GM12878 (cell line): ENCODE data around the gene MACROD2. TPM values are rescaled to one million over a fixed set of nuclear protein-coding genes. Genes with fewer than 3 reads are reported as not detected.

Source experiments
- ATAC-seq: fragments of 200-7000 bp; cut with Tn5 transposase; 3 replicates; pipeline ENCODE4 v1.9.1; 2020; ENCODE audit warnings: mild to moderate bottlenecking, moderate library complexity
- BruUV-seq: library from RNA; stranded (reverse); fragments of 400-500 nt; replicated peaks from 2 replicates; lab custom pipeline; 2021; lab: Mats Ljungman, UMichigan
- CTCF ChIA-PET: fragments of 300-600 bp; sonication (Branson Sonifier 250); formaldehyde crosslinking; extraction: SDS; loops from one replicate; lab custom pipeline; 2021; ENCODE audit warnings: inconsistent platforms; lab: Yijun Ruan, JAX
- POLR2A ChIA-PET: fragments of 350-600 bp; formaldehyde crosslinking; extraction: SDS; loops from one replicate; lab custom pipeline; 2021; ENCODE audit warnings: inconsistent platforms; lab: Charles Lee
- RAD21 ChIA-PET: fragments of 300-600 bp; sonication (Branson Sonifier 250); formaldehyde crosslinking; loops from one replicate; lab custom pipeline; 2023; ENCODE audit warnings: antibody characterized with exemption; ENCODE audit not compliant: unreplicated experiment; lab: Charles Lee
- SMC1A ChIA-PET: fragments of 300-600 bp; sonication (Branson Sonifier 250); formaldehyde crosslinking; loops from one replicate; lab custom pipeline; 2023; ENCODE audit not compliant: unreplicated experiment, uncharacterized antibody; lab: Charles Lee
- DNase-seq: peaks from one replicate; pipeline ENCODE4 v3.0.0-alpha.2; 2011; ENCODE audit warnings: low read depth, low spot score
- FAIRE-seq: peaks from 3 replicates; lab custom pipeline; 2011; peaks lifted over from hg19 to GRCh38; lab: Jason Lieb, UNC
- H2AFZ ChIP-seq: 2 replicates; pipeline ENCODE4 v1.6.0; 2011; ENCODE audit warnings: low read depth, low read length, control low read depth; ENCODE audit not compliant: control insufficient read depth
- H3K27ac ChIP-seq: 2 replicates; pipeline ENCODE4 v1.5.1; 2011; ENCODE audit warnings: control low read depth; ENCODE audit not compliant: control insufficient read depth, insufficient read depth
- H3K27me3 ChIP-seq, 2 experiments: replicated peaks in 1 of 2; 2 replicates each; pipeline versions ENCODE4 v1.6.0 to v1.6.1; 2011; ENCODE audit warnings: low read length in 1 of 2; ENCODE audit not compliant: control insufficient read depth in 2 of 2, insufficient read depth in 2 of 2
- H3K36me3 ChIP-seq, 2 experiments: 2 replicates each; pipeline ENCODE4 v1.5.1; 2011; ENCODE audit warnings: low read length in 1 of 2; ENCODE audit not compliant: control insufficient read depth in 2 of 2, insufficient read depth in 2 of 2
- H3K4me1 ChIP-seq: 2 replicates; pipeline ENCODE4 v1.6.1; 2011; ENCODE audit warnings: mild to moderate bottlenecking, low read length, moderate library complexity, mixed read lengths; ENCODE audit not compliant: control insufficient read depth, insufficient read depth
- H3K4me2 ChIP-seq: 2 replicates; pipeline ENCODE4 v1.6.0; 2011; ENCODE audit warnings: control low read depth; ENCODE audit not compliant: control insufficient read depth, insufficient read depth
- H3K4me3 ChIP-seq: fragments of 200-600 bp; sonication (generic); 2 replicates; pipeline ENCODE4 v1.5.1; 2016
- H3K79me2 ChIP-seq: 2 replicates; pipeline ENCODE4 v1.6.0; 2011; ENCODE audit warnings: low read length; ENCODE audit not compliant: control insufficient read depth, insufficient read depth
- H3K9ac ChIP-seq: 2 replicates; pipeline ENCODE4 v1.8.0; 2011; ENCODE audit warnings: low read length, control low read depth, mixed read lengths; ENCODE audit not compliant: control insufficient read depth, insufficient read depth
- H3K9me3 ChIP-seq: replicated peaks from 3 replicates; pipeline ENCODE4 v1.5.1; 2011; ENCODE audit warnings: mild to moderate bottlenecking, low read length; ENCODE audit not compliant: control insufficient read depth, insufficient read depth
- H4K20me1 ChIP-seq: 2 replicates; pipeline ENCODE4 v1.6.0; 2011; ENCODE audit not compliant: control insufficient read depth, insufficient read depth
- BCL11A ChIP-seq: IDR thresholded peaks from 2 replicates; pipeline ENCODE4 v1.6.1; 2011; ENCODE audit warnings: low read depth, low read length
- CREB1 ChIP-seq: IDR thresholded peaks from 2 replicates; pipeline ENCODE4 v1.6.1; 2012; ENCODE audit warnings: low read depth, mild to moderate bottlenecking, inconsistent platforms
- ELK1 ChIP-seq: IDR thresholded peaks from 2 replicates; pipeline ENCODE4 v1.6.1; 2012; ENCODE audit warnings: low read depth, low read length, improper control_type of control experiment
- HDGF ChIP-seq: fragments of 450-650 bp; IDR thresholded peaks from 2 replicates; pipeline ENCODE4 v1.6.1; 2016; ENCODE audit warnings: antibody characterized with exemption
- RBBP5 ChIP-seq: fragments of 200-600 bp; sonication (generic); conservative IDR thresholded peaks from 2 replicates; pipeline ENCODE4 v1.6.1; 2016
- RFX5 ChIP-seq: IDR thresholded peaks from 2 replicates; pipeline ENCODE4 v1.6.1; 2011; ENCODE audit warnings: low read depth, low read length, improper control_type of control experiment
- ZBED1 ChIP-seq: IDR thresholded peaks from 2 replicates; pipeline ENCODE4 v1.6.1; 2016; ENCODE audit warnings: borderline replicate concordance
- WGBS: methylation state at CpG from one replicate; pipeline ENCODE4 v1.1.6; 2016; ENCODE audit warnings: low lambda C conversion rate; ENCODE audit not compliant: insufficient replicate concordance, insufficient coverage; ENCODE audit errors: missing lambda C conversion rate; 5-methylcytosine and 5-hydroxymethylcytosine counted together
- in situ Hi-C: fragments of 300-500 bp; cut with MboI; formaldehyde crosslinking; loops from 9 replicates; pipeline ENCODE4 v1.14.3; 2018; ENCODE audit warnings: mixed read lengths
- intact Hi-C: fragments of 100-400 bp; cut with micrococcal nuclease; formaldehyde crosslinking; loops from one replicate; pipeline ENCODE4 v1.14.2; 2022; ENCODE audit not compliant: unreplicated experiment
- polyA plus RNA-seq, 11 experiments: library from polyadenylated mRNA; depleted of rRNA in 4 of 11; unstranded in 6 of 11; stranded (reverse) in 5 of 11; fragments of >200 nt; fragmentation: Nextera tagmentation in 4 of 11; fragmentation: Illumina TruSeq in 1 of 11; extraction: Ambion mirVana in 4 of 11; extraction: Trizol in 1 of 11; gene quantifications; 1 replicate in 1 of 11; 2 replicates in 10 of 11; pipeline versions ENCODE4 v1.2.1 to v1.2.3, GENCODE V29; 2011 to 2016; ENCODE audit warnings: inconsistent platforms in 2 of 11, missing spikeins in 2 of 11, low read depth in 1 of 11
- total RNA-seq, 4 experiments: library from RNA; depleted of rRNA in 3 of 4; stranded (reverse); fragments of >200 nt in 3 of 4; fragmentation: Illumina TruSeq in 1 of 4; extraction: Trizol in 1 of 4; gene quantifications; 2 replicates each; pipeline versions ENCODE4 v1.2.1 to v1.2.3, GENCODE V29; 2013 to 2021

The MACROD2 gene
- total and polyA plus RNA-seq, 10 of the 15 experiments (the other 5 are each of a cell fraction or from before 2014, with no cell fraction given), result 1.1 to 21.5 (median 2.2) TPM

- Histone ChIP-seq H3K27me3 (no peaks in the 10 kb centered on the region), H4K20me1 (no peaks in the 10 kb centered on the region), H3K4me3 (no peak overlapping the region), H3K79me2 (no peaks in the 10 kb centered on the region), H3K9me3 (no peaks in the 10 kb centered on the region), H2AFZ (no peak overlapping the region), H3K27ac (no peak overlapping the region), H3K4me1 (no peaks in the 10 kb centered on the region), H3K36me3 (no peaks in the 10 kb centered on the region), H3K9ac (no peak overlapping the region), H3K4me2 (no peak overlapping the region)
- intact Hi-C loops, result no loop called here
- DNase-seq (no peak), ATAC-seq (no peak), FAIRE-seq (no peak)
- TF ChIP-seq RBBP5, result no peak
- TF ChIP-seq CREB1, result no peak
- TF ChIP-seq ZBED1, result no peak
- no peak for TF ChIP-seq HDGF
- no peak for TF ChIP-seq BCL11A
- ChIA-PET SMC1A (interaction anchor here (1.2 kb wide), 1 partner anchor 9 kb away, joined by 3 read pairs; no protein-coding TSS in a partner anchor), RAD21 (no interaction called here), POLR2A (no interaction called here), CTCF (no interaction called here)
- BruUV-seq, result no TSS peak
- in situ Hi-C loops, result no loop called here
- WGBS, result 37% methylated on average over 1 of the region's 1 CpG
Observed at GRCh38 chr20:15612769-15613168, 1617.5 kb downstream of the MACROD2 start.

GRCh38 chr20:15613530-15613929, 1618.2 kb downstream of the MACROD2 start:
- FAIRE-seq, result no peak
- Histone ChIP-seq H3K4me2 (no peak overlapping the region), H3K9ac (no peak overlapping the region), H3K4me1 (no peaks in the 10 kb centered on the region), H3K79me2 (no peaks in the 10 kb centered on the region), H3K27me3 (no peaks in the 10 kb centered on the region), H2AFZ (no peak overlapping the region), H4K20me1 (no peaks in the 10 kb centered on the region), H3K36me3 (no peaks in the 10 kb centered on the region), H3K4me3 (no peak overlapping the region), H3K27ac (no peak overlapping the region), H3K9me3 (no peaks in the 10 kb centered on the region)
- CTCF ChIA-PET, result no interaction called here
- in situ Hi-C loops, result no loop called here
- WGBS, result 56% methylated on average over 4 of the region's 4 CpGs
- RAD21 ChIA-PET, result no interaction called here
- no TSS peak for BruUV-seq
- intact Hi-C loops, result no loop called here
- SMC1A ChIA-PET, result interaction anchor here (0.7 to 1.2 kb wide), 2 partner anchors 9 to 13 kb away, joined by 3 read pairs; no protein-coding TSS in a partner anchor
- no peak for TF ChIP-seq RFX5
- no peak for TF ChIP-seq ELK1
- ATAC-seq, result no peak
- POLR2A ChIA-PET, result no interaction called here
- DNase-seq, result no peak
